HuH-7 (cell line): ENCODE results near the gene CAPN6.
A peak's percentile ranks its signal among the peaks of the same experiment; 100 is the strongest.

ENCODE experiments used
- DNase-seq: peaks from one replicate; pipeline ENCODE4 v3.0.0; 2011; ENCODE audit warnings: low spot score

CAPN6 gene, protein sequence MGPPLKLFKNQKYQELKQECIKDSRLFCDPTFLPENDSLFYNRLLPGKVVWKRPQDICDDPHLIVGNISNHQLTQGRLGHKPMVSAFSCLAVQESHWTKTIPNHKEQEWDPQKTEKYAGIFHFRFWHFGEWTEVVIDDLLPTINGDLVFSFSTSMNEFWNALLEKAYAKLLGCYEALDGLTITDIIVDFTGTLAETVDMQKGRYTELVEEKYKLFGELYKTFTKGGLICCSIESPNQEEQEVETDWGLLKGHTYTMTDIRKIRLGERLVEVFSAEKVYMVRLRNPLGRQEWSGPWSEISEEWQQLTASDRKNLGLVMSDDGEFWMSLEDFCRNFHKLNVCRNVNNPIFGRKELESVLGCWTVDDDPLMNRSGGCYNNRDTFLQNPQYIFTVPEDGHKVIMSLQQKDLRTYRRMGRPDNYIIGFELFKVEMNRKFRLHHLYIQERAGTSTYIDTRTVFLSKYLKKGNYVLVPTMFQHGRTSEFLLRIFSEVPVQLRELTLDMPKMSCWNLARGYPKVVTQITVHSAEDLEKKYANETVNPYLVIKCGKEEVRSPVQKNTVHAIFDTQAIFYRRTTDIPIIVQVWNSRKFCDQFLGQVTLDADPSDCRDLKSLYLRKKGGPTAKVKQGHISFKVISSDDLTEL

DNA sequence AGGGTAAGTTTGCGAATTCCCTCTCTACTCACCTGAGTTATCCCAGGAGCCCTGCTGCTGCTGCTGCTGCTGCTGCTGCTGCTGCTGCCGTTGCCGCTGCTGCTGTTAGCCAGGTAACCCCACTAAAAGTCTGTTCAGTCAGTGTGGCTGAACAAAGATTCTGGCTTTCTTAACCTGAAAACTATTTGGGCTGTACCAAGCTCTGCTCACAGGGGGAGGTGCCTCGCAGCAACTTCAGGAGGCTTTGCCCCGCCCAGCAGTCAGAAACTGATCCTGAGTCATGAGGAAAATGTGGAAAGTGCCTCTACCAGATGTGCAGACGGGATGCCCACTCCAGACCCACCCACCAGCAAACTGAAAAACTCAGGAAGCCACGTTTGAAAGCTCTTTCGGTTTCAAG lies at the start of gene CAPN6:
Gene CAPN6 (minus strand): TSS at position 145 of the 400 bp plus-strand sequence. CDS start 6,547 bp downstream, outside the sequence.
- no peak for DNase-seq

DNA sequence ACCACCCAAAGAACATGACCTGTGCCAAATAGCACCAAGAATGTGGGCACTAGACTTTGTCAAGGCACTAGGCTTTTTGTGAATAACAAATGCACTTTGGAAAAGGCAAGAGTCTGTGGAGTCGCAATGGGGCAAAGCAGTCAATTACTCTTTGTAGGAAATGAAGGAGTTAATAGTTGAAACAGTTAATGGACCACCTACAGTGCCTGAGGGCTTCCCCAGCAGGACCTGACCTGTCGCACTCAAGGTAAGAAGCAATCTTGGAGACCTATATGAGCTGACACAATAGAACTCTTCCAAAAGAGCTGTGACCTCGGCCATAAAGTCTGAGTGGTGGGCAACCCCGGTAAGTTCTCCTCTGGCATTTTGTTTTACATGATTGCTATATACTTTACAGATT lies 49.2 kb upstream of the CAPN6 start:
- no peak for DNase-seq

GRCh38 chrX:111318901-111319300 lies 48.6 kb upstream of the CAPN6 start:
- no peak for DNase-seq

DNA sequence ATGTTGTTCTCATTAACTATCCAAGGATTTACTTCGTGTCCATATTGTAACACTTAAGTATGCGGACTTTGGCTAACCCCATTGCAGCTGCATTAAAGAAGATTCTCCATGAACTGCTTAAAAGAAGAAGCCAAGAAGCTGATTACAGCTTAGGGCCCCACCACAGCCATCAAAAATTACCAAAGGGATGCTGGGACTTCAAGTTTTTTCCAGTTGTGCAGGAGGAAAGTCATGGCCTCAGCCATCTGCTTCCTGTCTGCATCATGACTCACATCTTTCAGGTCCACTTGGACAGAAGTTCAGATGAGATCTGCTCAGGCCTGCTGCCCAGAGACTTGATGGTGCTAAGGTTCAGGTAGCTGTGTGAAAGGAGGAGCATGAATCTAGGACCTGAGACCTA lies 38.8 kb upstream of the CAPN6 start:
- DNase-seq = no peak

GRCh38 chrX:111308039-111308438 lies 37.8 kb upstream of the CAPN6 start:
- no peak for DNase-seq

GRCh38 chrX:111302284-111302683 lies 32.0 kb upstream of the CAPN6 start:
- no peak for DNase-seq

- no peak for DNase-seq
Measured at GRCh38 chrX:111288841-111289240, 18.6 kb upstream of the CAPN6 start.

DNA sequence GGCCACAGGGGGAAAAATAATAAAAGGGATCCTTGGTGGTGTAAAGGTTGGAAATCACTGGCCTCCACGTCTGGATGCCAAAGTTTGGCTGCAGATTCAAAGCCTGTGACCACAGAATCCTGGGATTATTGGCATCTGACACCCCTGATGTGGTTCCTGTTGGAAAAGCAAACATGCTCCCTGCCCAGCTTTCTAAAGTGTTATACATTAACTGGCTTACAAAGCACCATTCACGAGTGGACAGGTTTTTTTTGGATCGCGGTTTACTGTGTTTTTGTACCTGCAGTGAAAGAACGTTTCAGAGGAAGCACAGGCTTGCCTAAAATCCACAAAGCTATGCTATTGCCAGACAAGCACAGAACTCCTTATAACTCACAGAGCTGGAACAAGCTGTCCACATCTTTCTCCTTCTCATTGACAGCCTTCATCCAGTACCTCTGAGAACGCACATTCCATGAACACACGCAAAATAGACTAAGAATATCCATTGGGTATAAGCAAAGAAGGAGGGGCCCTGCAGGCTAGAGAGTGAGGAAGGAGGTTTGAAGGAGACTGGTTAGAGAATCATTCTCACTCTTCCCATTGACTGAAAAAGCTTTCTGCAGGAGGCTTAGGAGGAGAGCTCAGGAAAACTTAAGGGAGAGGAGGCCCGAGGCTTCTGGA lies 14.5 kb upstream of the CAPN6 start:
- no peak for DNase-seq

GRCh38 chrX:111283446-111283845 lies 13.2 kb upstream of the CAPN6 start:
- no peak for DNase-seq

- DNase-seq = no peak
Measured at GRCh38 chrX:111282991-111283390, 12.7 kb upstream of the CAPN6 start.

- no peak for DNase-seq
Measured at GRCh38 chrX:111282139-111282538, 11.9 kb upstream of the CAPN6 start.

DNA sequence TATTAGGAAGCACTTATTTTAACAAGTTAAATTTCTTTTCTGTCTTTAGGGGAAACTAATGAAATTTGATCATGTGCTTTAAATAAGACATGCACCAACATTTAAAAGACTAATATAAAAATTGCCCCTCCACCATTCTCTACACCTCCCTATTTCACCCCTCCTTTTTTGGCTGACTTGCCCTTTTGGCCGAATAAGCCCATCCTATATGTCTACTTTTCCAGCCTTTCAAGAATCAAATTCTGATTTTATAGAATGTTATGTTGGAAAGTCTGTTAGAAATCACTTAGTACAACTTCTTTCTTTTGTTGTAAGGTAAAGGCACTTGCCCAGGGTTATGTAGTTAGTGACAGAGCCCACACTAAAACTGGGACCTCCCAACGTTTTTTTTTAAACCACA lies 1.8 kb downstream of the CAPN6 start:
- DNase-seq = no peak

DNA sequence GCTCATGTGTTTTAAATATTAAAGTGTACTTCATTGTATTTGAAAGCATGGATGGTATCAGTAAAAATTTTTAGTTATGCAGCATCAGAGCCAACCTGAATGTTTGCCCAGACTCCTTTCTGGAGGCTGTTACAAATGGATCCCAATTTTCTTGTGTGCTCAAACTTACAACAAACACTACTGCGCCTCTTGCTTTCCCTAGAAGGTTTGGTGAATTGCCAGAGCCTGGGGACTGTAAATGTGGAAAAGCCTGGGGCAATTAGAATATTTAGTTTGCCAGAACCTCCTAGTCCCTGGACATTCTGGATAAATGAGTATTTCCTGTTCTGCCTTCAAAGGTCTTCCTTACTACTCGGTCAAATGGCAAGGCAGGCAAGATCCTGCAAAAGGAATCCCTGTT lies 4.8 kb downstream of the CAPN6 start:
- DNase-seq = no peak

- no peak for DNase-seq
Measured at GRCh38 chrX:111264385-111264784, 5.9 kb downstream of the CAPN6 start.

GRCh38 chrX:111262086-111262485 lies 8.2 kb downstream of the CAPN6 start:
- DNase-seq = no peak

GRCh38 chrX:111260451-111260850 lies 9.8 kb downstream of the CAPN6 start:
- no peak for DNase-seq

DNA sequence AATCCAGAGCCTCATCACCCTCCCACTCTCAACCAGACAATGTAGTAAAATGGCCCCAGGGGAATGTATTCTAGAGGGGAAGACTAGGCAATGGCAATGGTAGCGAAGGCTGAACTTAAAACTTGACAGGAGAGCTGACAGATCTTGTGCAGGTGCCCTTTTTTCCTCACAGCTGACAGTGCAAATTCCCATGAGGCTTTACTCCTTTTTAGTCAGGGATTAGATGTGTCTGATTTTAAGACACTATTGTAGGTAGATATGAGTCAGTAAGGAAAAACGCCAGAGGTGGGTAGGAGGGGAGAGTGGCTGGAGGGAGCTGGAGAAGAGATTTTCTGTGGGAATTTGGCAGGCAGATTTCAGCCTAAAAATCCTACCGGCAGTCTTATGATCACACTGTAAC lies 10.7 kb downstream of the CAPN6 start:
- no peak for DNase-seq

GRCh38 chrX:111257733-111258132 lies 12.6 kb downstream of the CAPN6 start:
- DNase-seq = no peak

GRCh38 chrX:111254896-111255693 lies 15.2 kb downstream of the CAPN6 start:
- DNase-seq = no peak

DNA sequence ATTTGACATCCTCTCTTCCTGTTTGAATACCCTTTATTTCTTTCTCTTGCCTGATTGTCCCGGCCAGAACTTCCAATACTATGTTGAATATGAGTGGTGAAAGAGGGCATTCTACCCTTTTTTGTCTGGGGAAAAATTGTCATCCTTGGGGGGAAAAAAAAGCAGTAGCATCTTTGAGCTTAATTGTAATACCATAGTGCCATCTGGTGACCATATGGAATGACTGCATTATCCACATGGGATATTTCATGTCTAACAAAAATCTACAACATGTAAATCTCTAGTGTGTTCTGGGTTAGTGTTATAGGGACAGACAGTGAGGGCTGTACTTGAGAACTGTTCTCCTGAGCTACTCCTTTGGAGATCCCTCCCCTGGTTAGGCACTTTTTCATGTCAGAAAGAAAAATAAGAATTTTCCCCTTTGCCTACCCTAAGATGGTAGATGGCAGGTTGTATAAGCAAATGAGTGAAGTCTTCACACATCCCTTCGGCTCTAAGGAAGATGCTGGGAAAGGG lies 26.0 kb downstream of the CAPN6 start:
- DNase-seq = peak; percentile 2

GRCh38 chrX:111216293-111216801 lies 53.9 kb downstream of the CAPN6 start:
- DNase-seq = no peak

GRCh38 chrX:111207851-111208250 lies 62.4 kb downstream of the CAPN6 start:
- no peak for DNase-seq
